Measurements from ENCODE around the gene GNPTG. TPM values are rescaled to one million over a fixed set of nuclear protein-coding genes. Genes with fewer than 3 reads are reported as not detected.

The GNPTG gene
- total RNA-seq, 4 donors from 2014 or later, result 28.4 to 95.9 (median 48.6) TPM

DNA sequence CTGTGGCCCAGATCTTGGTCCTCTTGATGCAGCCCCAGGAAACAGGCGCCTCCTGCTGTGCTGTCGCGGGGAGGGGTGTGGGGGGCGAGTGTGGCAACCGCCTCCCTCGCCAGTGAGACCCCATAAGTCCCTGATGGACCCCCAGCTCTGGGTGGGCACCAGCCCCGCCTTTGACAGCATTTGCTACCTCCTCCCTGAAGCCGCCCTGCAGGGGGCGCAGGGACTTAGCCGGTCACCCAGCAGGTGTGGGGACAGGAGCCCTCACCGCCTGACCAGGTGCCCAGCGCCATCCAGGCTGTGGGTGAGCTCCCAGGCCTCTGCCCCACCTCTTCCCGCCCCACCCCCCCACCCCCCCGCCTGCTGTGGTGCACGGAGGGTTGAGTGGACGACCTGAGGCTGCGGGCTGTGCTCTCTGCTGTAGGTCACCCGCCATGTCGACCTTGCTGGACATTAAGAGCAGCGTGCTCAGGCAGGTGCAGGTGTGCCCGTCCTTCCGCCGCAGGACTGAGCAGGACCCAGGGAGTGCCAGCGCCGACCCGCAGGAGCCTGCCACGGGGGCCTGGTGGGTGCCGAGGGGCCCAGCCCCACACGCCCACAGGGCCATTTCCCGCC lies 13.5 kb upstream of the GNPTG start:
- no peak for TF ChIP-seq POLR2A (IDR thresholded peaks at IDR 0.05)
- no peak for TF ChIP-seq CTCF (IDR thresholded peaks at IDR 0.05)
- intact Hi-C loops (cut with DNase I; ENCODE audit: low total_unique reads), result no loop called here
- no peak overlapping the region for H3K4me3 ChIP-seq
- H3K27ac ChIP-seq, result no peak overlapping the region
- no peaks in the 10 kb centered on the region for H3K36me3 ChIP-seq
- H3K4me1 ChIP-seq, result peaks cover 0 to 9% of the 10 kb centered on the region in 2 donors
- peaks cover 8 to 18% of the 10 kb centered on the region in 2 donors for H3K27me3 ChIP-seq
- DNase-seq, result no peak
- no peaks in the 10 kb centered on the region for H3K9me3 ChIP-seq

DNA sequence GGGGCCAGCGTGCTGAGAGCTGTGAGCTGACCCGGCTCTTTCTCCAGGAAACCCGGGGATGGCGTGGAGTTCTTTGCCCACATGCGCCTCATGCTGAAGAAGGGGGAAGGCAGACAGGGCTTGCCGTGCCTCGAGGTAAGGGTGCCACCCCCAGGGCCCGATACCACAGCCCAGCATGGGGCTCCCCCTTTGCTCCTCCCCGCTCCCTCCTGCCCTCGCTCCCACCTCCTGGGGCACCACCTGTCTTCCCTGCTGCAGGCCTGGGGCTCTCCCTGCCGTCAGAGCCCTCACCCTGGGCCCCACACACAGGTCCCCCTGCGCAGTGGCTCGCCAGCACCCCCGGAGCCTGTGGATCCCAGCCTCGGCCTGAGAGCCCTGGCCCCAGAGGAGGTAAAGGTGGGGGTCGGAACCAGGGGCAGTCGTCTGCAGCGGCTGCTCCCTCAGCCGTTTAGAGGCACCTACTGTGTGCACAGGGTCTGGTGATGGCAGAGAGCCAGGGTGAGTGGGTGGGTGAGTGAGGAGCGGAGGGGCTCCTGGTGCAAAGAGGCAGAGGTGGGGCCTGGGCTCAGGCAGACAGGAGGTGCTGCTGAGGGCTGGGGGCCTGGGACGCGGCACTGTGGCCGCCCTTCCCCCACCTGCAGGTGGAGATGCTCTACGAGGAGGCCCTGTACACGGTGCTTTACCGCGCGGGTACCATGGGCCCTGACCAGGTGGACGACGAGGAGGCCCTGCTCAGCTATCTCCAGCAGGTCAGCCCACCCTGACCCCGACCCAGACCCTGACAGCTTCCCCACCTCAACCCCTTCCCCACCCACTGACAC lies 12.7 kb upstream of the GNPTG start:
- no peak for DNase-seq
- no peak overlapping the region for H3K4me3 ChIP-seq
- no peak for TF ChIP-seq CTCF (IDR thresholded peaks at IDR 0.05)
- no peak for TF ChIP-seq POLR2A (IDR thresholded peaks at IDR 0.05)
- intact Hi-C loops (cut with DNase I; ENCODE audit: low total_unique reads), result no loop called here
- H3K4me1 ChIP-seq, result peaks cover 0 to 3% of the 10 kb centered on the region in 2 donors
- H3K27ac ChIP-seq, result no peak overlapping the region
- H3K27me3 ChIP-seq, result peaks cover 6 to 13% of the 10 kb centered on the region in 2 donors
- H3K36me3 ChIP-seq, result no peaks in the 10 kb centered on the region
- H3K9me3 ChIP-seq, result no peaks in the 10 kb centered on the region

DNA sequence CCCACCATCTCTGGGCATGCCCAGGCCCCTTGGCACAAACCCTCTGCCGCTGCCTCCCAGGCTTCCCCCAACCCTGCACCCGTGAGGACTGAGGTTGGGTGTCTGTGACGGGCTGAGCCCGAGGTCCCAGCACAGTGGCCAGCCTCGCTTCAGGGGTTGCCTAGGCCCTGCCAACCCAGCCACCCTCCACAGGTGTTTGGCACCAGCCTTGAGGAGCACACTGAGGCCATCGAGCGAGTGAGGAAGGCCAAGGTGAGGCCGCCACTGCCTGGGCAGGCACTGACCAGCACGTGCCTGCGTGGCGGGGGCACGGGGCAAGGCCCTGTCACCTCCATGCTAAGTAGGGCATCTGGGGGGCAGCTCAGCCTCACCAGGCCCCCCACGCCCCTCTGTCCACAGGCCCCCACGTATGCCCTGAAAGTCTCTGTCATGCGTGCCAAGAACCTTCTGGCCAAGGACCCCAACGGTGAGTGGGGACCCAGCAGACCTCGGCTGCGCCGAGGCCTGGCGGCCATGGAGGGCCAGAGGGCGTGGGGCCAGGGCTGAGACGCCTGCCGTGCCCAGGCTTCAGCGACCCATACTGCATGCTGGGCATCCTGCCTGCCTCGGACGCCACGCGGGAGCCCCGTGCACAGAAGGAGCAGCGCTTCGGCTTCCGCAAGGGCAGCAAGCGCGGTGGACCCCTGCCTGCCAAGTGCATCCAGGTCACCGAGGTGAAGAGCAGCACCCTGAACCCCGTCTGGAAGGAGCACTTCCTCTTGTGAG lies 10.8 kb upstream of the GNPTG start:
- H3K27me3 ChIP-seq, result peaks cover 0 to 3% of the 10 kb centered on the region in 2 donors
- no peak overlapping the region for H3K27ac ChIP-seq
- no peaks in the 10 kb centered on the region for H3K9me3 ChIP-seq
- no peak for TF ChIP-seq POLR2A (IDR thresholded peaks at IDR 0.05)
- TF ChIP-seq CTCF (IDR thresholded peaks at IDR 0.05), result no peak
- no peaks in the 10 kb centered on the region for H3K4me1 ChIP-seq
- intact Hi-C loops (cut with DNase I; ENCODE audit: low total_unique reads), result no loop called here
- no peak overlapping the region for H3K4me3 ChIP-seq
- H3K36me3 ChIP-seq, result no peaks in the 10 kb centered on the region
- no peak for DNase-seq

DNA sequence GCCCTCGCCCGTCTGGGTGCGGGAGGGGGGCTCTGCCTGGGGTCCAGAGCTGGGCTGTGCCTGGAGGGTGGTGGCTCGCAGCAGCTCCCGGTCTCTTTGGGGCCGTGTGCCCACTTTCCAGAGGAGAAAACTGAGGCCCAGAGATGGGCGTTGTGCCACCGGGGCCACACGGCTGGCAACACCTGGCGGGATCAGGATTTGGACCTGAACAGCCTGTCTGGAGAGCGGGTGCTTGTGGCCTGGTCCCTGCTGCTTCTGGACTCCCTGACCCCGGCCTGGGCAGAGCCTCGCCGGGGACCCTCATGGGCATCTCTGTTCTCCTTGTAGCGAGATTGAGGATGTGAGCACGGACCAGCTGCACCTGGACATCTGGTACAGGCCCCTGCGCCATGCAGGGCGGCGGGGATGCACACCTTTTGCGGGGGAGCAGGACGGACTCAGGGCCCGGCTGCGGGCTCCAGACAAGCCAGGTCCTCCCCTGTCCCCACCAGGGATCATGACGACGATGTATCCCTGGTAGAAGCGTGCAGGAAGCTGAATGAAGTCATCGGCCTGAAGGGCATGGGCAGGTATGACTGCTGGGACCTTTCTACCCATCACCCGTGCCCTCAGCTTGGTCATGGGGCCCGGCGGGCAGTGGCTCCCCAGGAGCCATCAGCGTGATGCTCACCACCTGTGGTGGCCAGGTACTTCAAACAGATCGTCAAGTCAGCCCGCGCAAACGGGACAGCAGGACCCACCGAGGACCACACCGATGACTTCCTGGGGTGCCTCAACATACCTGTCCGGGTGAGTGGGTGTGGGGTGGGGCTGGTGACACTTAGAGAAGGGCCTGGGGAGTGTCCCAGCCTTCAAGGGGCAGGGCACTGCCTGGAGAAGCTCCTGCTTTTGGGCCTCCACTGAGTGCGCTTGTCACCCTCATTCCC lies 10.0 kb upstream of the GNPTG start:
- intact Hi-C loops (cut with DNase I; ENCODE audit: low total_unique reads), result no loop called here
- TF ChIP-seq POLR2A (IDR thresholded peaks at IDR 0.05) (no peak), CTCF (IDR thresholded peaks at IDR 0.05) (no peak)

More for the DNA sequence above, 10.0 kb upstream of the GNPTG start:
- no peak for DNase-seq
- H3K9me3 ChIP-seq, result no peaks in the 10 kb centered on the region
- no peak overlapping the region for H3K4me3 ChIP-seq
- no peaks in the 10 kb centered on the region for H3K36me3 ChIP-seq
- H3K4me1 ChIP-seq, result no peaks in the 10 kb centered on the region
- H3K27me3 ChIP-seq, result peaks cover 0 to 3% of the 10 kb centered on the region in 2 donors
- no peak overlapping the region for H3K27ac ChIP-seq
